ENCODE results near the gene ALDH1L1.
"Not testable (repeated sequence)": the region's sequence is repeated elsewhere in the genome, so short reads cannot be mapped to it uniquely, and the experiment has no call there.

The ALDH1L1 gene

DNA sequence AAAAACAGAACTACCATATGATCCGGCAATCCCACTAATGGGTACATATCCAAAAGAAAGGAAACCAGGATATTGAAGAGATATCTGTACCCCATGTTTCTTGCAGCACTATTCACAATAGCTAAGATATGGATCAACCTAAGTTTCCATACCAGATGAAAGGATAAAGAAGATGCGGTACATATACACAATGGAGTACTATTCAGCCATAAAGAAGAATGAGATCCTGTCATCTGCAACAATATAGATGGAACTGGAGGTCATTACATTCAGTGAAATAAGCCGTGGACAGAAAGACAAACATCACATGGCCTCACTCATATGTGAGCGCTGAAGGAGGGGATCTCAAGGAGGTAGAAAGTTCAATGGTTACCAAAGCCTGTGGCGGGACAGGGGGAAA lies 99.4 kb downstream of the ALDH1L1 start:
- DNase-seq: no peak

DNA sequence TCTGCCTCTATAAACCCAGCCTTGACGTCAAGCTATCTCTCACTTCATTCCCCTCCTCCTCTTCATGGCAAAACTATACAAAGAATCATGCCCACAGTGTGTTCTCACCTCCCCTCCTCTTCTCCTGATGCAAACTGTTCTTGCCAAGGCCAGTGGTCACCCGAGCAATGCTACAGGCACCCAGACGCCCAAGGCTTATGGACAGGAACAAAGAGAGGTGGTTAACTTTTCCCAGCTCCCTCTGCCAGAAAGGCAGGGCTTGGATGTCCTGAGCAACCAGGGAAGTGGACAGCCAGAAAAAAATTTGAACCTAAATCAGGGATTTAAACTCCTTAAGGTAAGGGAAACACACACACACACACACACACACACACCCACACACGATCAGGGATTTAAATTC lies 101.5 kb downstream of the ALDH1L1 start:
- no peak for DNase-seq

DNA sequence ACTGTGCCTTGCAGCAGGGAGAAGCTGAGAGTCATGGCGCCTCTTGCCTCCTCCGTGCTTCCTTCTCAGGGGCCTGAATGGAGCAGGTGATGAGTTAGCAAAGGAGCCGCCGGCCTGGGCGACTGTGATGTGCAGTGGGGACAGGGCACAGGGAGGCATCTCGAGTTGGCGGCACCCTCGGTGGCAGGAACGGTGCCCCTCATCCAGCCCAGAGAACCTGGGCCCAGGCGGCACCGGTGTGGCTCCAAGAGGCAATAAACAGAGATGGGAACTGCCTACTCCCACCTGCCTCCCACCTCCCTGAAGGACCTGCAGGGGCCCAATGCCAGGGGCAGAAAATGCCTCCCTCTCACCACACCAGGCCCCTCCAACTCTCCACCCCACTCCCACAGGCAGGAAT lies 102.6 kb downstream of the ALDH1L1 start:
- no peak for DNase-seq

DNA sequence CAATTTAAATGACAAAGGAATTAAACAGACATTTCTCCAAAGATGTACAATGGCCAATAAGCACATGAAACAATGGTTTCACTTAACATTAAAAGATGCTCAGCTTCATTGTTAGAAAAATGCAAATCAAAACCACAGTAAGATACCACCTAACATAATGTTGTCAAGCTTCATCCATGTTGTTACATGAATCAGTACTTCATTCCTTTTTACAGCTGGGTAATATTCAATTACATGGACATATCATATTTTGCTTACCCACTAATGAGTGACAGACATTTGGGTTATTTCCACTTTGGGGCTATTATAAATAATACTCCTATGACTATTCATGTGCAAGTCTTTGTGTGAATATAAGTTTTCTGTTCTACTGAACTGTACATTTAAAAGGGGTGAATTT lies 104.2 kb downstream of the ALDH1L1 start:
- DNase-seq: no peak

DNA sequence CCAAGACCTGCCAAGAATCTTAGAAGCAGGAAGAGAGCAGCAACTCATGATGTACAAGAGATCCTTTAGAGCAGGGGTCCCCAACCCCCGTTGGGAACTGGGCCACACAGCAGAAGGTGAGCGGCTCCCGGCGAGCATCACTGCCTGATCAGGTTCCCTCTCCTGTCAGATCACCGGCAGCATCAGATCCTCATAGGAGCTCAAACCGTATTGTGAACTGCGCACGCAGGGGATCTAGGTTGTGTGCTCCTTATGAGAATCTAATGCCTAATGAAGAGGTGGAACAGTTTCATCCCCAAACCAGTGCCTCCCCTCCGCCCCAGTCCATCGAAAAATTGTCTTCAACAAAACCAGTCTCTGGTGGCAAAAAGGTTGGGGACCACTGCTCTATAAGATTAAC lies 110.2 kb downstream of the ALDH1L1 start:
- DNase-seq: no peak

DNA sequence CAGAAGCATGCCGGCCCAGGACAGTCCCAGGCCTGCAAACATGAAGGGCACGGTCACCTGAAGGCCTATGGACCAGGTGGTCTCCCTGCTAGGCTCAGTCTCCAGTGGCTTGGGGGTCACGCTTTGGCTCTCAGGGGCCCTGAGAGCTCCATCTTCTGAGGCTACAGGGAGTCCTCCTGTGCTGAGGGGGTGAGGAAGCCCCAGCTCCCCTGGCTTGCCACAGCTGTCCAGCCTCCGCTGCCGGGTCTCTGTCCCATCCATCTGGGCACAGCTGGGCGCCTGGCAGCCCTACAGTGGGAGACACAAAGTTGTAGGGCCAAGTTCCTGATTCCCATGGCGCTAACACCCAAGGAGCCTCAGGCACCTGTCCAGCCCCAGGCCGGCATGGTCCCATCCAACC lies 112.4 kb downstream of the ALDH1L1 start:
- no peak for DNase-seq

DNA sequence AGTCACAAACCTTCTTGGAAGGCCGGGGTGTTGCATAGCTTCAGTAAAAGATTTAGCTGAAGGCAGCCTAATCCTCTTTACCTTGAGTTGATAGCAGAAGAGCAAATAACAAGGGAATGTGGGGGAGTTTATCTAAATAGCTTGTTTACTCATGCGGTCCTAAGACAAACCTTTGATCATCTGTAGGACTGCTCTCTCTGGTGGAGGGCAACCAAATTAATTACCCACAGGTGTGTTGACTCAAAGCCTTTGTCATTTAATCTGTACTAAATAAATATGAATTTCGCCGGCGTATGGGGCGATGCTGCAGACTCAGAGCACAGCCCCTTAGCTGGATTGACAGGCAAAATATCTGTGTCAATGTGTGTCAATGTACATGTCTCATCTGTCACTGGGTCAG lies 113.7 kb downstream of the ALDH1L1 start:
- DNase-seq: not testable (repeated sequence)

DNA sequence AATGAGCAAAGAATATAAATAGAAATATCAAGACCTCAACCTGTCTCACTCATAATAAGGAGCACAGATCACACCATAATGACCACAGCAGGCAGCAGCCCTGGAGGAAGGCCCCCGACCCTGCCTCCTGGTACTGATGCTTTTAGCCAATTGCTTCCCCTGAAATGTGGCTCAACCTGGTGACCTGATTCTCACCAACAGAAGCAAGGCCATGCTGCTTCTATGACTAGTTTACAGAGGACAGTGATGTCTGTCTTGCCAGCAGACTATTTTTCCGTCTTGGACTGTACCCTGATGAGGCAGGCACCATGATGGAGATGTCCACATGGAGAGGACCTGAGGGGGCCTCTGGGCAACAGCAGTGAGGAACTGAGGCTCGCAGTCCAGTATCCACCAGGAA lies 114.5 kb downstream of the ALDH1L1 start:
- no peak for DNase-seq

DNA sequence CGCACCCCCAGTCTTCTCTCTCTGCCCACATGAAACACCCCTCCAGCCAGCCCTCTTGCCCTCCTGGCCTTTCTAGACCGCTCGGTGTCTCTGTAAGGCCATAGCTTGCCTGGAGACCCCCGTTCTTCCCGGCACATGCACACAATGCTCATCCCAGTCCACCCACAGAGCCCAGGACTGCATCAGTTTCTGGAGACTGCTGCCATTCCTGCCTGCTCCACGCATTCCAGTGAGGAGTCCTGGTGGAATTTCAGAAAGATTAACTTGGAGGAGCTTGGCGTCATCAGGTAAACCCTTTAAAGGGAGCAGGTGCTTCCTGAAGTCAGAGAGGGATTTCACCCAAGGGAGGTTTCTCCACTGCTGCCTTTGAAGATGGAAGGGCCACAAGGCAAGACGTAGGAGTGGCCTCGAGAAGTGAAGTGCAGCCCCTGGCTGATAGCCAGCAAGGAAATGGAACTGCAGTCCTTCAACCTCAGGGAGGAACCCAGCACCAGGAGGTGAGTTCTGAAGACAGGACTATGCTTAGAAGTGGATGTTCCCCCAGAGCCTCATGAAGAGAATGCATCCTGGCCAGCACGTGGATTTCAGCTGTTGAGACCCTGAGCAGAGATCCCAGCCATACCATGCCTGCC lies 115.6 kb downstream of the ALDH1L1 start:
- DNase-seq: no peak

DNA sequence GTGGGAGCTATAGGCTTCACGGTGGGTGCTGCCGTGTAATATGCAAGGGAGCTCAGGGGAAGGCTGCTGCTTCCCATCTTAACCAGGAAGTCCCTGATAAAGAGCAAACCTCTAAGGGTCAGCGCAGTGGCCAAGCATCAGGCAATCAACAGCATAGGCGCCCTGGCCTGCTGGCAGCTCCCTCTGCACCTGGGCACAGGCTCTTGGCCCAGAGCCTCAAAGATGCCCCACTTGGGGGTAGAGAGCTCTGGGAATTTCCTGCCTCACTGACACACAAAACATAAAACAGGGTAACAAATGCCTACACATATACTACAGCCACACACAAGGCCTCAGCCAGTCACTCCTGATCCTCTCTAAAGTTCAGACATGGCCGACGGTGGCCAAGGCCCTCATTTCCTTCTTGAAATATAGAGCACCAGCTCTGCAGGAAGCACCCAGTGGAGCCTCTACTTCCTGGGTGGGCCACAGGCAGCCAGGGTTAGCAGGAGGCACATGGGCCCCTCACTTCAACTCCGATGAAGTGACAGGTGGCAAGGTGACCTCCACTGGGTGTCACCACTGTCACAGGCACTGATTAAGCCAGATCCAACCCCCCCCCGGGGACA lies 116.9 kb downstream of the ALDH1L1 start:
- DNase-seq: no peak

DNA sequence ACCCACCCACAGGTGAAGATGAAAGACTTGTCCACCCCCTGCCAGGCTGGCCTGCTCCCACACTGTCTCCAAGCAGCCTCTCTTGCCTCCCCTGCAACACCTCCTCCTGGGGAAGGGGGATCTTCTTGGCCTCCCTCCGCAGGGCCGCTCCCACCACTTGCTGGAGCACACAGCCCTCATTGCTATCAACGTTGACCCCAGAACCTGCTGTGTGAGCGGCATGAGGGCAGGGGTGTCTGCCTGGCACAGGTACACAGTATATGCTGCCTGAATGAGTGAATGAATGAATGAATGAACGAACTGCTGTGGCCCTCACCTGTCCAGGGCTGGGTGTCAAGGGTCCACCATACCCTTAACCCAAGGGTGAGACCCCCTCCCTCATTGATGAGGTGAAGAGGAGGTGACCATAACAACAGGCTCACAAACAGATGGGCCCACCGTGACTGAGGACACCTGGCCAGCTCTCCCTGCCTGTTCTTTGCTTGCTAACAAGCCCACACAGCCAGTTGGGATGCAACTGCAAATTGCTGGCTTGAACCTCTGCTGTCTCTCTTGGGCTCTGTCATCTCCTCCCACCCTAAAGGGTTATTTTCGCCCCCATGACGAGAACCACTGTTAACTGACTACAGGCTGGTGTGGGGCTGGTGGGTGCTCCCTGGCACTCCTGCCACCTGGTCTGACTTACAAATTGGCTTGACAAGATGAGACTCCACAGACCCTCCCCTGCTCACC lies 118.9 kb downstream of the ALDH1L1 start:
- no peak for DNase-seq

DNA sequence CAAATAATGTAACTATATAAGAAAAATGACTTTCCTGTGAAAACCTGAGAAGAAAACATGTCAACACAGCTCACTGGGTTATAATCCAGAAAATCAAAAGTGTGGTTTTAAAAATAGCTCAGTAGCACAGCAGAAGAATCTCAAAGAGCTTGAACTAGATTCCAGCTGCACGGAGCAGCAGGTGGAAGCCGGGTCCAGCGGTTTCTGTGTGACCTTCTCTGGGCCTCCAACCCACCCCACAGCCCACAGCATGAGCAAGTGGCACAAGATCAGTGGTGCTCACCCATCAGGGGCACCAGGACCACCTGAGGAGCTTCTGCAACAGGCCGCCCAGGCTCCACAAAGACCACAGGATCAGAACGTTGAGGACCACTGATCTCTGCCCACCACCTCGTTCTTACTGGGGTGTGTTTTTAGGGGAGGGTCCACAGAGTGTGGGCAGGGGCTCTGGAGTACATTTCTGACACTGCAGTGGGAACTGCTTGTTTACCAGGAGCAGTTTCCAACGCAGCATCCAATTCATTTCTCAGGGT lies 119.7 kb downstream of the ALDH1L1 start:
- DNase-seq: no peak

DNA sequence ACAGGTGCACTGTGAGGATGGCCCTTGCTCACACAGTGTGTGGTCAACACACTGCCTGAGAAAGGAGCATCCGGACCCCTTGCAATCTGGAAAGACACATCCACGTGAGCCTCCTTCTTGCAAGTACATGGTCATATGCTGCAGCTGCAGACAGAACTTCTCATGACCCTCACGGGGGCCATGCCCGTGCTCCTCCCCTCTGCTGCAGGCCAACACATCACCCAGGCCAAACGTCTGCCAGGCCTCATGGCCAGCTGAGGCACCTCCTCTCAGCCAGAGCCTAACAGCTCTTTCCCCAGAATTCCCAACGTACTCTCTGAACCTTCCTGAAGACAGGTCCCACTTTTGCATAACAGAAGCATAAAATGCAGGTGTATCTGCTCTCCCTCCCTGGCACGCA lies 121.7 kb downstream of the ALDH1L1 start:
- DNase-seq: no peak

DNA sequence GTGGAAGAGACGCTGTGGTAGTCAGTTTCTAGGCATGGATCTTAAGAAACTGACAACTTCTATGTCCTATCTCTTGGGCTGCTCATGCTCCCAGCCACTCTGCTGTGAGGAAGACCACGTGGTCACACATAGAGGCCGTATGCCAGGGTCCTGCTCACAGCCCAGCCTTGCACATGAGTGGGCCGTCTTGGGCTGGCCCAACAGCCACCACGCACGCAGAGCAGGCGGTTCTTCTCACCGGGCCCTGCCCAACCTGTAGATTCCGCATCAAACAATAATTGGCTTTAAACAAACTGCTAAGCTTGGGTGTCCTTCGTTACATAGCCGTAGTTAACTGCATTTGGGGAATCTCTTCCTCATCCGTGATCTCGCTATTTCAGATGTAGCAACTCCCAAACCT lies 122.5 kb downstream of the ALDH1L1 start:
- DNase-seq: no peak

DNA sequence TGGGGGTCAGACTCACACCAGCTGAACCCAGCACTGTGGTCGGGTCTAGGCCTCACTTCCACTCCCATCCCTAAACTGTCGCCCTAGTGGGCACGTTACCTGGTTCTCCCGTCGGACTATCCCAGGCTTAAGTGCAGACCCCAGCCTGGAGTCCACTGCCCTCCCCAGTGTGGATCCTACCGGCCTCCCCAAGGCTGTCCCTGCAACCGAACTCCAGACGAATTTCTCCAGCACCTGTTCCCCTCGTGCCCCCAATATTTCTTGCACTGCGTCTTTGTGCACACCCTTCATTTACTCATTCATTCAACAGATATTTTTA lies 122.9 kb downstream of the ALDH1L1 start:
- no peak for DNase-seq

DNA sequence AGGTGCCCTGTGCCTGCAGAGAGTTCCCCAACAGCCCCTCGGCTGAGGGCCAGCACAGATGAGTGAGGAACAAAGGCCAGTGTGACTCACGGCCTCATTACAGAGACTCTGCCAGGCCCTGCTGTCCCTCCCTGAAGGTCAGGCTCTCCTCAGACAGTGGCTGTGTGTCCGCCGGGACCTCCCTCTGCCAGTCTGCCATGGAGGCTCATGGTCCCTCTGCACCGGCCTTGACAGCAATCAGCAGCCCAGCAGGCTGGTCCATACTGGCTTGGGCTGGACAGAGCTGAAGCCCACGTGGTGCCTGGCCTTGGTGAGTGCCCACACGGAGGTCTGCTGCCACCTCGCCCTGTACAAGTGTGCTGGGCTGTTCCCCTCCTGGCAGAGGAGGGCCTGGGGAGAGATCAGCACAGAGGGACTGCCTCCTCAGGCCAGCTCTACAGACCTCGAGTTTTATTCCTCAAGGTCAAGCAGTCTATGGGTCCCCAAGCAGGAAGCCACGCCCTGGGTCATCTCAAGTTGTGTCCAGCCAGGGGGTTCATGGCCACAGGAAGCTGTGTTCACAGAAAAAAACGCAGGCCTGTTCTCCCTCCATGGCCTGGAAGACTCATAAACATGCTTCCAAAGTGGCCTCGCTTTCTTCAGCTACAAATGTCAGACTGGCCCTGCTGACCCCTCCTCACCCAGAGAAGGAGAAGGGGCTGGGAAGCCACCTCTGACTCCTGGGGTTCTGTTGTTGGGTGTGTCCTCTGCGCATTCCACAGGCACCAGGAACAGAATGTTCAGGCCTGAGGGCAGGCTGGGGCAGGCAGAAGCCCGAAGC lies 123.5 kb downstream of the ALDH1L1 start:
- DNase-seq: no peak

DNA sequence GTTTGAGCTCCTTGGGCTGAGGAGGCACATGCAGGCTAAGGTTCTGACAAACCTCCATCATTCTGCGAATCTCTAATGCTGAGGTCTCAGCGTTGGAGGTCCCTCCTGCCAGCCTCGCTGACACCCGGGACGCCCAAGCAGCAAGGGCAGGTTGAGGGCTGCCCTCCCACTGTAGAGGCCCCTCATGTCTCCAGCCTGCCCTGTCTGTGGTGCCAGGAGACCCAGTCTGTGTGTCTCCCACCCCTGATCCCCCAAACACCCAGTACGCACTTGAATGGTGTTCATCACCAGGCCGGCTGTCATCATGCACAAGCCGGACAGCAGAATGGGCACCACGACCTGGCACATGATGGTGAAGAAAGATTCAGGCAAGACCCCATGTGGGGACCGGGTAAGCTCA lies 124.3 kb downstream of the ALDH1L1 start:
- DNase-seq: no peak

DNA sequence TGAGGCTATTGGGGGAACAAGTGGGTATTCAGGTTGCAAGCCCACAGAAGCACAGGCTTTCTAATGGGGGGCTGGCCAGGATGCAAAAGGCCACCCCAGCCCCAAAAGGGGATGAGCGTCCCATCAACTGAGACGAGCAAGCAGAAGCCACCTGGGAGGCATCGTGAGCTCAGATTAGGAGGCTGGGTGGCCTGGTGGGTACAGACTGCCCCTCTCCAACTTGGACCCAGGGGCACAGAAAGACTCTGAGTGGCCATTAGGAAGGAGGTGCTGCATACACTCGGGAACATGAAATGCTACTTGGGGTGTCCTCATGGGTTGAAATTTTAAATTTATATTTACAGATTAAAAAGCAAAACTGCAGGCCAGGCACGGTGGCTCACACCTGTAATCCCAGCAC lies 125.5 kb downstream of the ALDH1L1 start:
- no peak for DNase-seq

DNA sequence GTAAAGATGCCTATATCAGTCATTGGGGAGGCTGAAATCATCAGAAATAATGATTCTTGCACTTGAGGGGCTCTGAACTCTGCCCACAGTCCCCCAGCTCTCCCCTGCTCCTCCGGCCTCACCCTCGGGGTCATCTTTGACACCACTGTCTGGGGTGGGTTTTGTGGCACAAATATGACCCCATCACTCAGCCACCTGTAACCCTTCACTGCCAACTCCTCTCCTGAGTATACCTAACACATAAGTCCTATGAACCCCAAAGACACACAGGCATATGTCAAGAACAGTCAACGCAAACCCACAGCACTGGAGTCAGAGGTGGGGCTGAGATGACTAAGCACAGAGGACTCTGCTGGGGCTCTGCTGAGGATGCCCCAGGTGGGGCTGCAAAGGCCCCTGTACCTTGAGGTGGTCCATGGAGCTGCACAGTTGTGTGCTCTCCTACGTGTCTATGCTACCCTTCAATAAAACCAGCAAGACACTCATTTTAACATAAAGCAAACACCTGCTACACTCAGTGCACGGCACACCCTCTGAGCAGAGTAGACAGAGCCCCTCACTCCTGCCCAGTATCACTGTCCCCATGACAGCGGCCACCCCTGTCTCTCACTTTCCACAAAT lies 126.3 kb downstream of the ALDH1L1 start:
- no peak for DNase-seq
